ENCODE measurements around the gene C10orf67. TPM values are rescaled to one million over a fixed set of nuclear protein-coding genes. Genes with fewer than 3 reads are reported as not detected.
A peak's percentile ranks its signal among the peaks of the same experiment; 100 is the strongest.
"Not testable (repeated sequence)": the region's sequence is repeated elsewhere in the genome, so short reads cannot be mapped to it uniquely, and the experiment has no call there.

Gene C10orf67
- total RNA-seq, 1 experiment from 2014 or later, result 0.13 TPM

GRCh38 chr10:23370106-23370505 lies 25.5 kb upstream of the C10orf67 start:
- Histone ChIP-seq H3K27ac (ENCODE audit: low read depth, low read length, poor library complexity, severe bottlenecking) (peak overlapping the region; percentile 77), H3K4me3 (ENCODE audit: low read depth, low read length, poor library complexity, severe bottlenecking) (no peak overlapping the region), H3K9me3 (ENCODE audit: low read depth, low read length, poor library complexity, severe bottlenecking) (no peaks in the 10 kb centered on the region), H3K27me3 (replicated peaks; ENCODE audit: insufficient read depth, low read depth, low read length, poor library complexity) (no peaks in the 10 kb centered on the region), H3K36me3 (ENCODE audit: insufficient read depth, low read length, poor library complexity, severe bottlenecking) (no peaks in the 10 kb centered on the region), H3K4me1 (ENCODE audit: insufficient read depth, low read length, poor library complexity, severe bottlenecking) (peaks cover 37% of the 10 kb centered on the region)
- intact Hi-C loops (cut with micrococcal nuclease; ENCODE audit: unreplicated experiment), result no loop called here
- no TSS peak for BruUV-seq (replicated peaks)
- CTCF ChIA-PET, result no interaction called here
- TF ChIP-seq EZH2 (IDR thresholded peaks at IDR 0.05; ENCODE audit: borderline replicate concordance, low read depth, low read length, poor library complexity, severe bottlenecking), result no peak
- no peak for TF ChIP-seq CTCF (conservative IDR thresholded peaks at IDR 0.05; ENCODE audit: low read depth, low read length)
- DNase-seq (ENCODE audit: low spot score), result peak; percentile 71
- POLR2A ChIA-PET (ENCODE audit: low non-redundant PET), result interaction anchor here (0.7 kb wide), 1 partner anchor 364 kb away, joined by 3 read pairs; no protein-coding TSS in a partner anchor

DNA sequence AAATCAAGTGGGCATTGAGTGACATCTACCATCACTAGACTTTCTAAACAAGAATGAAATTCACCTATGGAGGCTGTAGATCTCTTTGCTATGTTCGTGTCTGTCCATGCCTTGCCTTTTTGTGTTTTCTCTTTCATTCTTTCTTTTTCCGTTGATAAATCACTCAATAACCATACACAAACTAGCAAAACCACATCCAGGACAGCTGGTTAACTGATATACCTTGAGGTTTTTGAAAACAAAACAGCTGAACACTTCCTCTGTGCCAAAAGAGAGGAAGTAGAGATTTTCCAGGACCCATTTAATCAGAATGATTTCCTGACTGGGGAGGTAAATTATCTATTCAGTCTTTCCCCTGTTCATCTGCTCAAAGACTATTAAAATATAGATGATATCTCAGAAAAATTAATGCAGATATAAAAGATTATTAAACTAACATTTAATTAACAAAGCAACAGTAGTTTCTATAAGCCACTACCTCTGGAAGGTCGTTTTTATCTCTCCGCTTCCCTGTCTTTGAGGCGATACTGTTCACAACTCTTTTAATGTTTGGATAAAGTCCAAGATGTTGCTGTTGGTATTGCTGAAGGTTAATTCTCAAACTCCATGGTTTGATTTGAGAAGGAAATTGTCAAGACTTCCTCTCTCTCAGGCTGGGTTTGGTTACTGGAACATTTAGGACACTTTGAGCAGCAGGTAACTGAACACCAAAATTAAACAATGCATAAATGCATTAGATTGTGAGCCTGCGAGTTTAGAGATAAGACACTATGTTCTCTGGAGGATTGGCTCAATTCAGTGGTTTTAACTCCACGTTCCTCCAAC lies 24.4 kb upstream of the C10orf67 start:
- peak; percentile 69 for DNase-seq (ENCODE audit: low spot score)
- intact Hi-C loops (cut with micrococcal nuclease; ENCODE audit: unreplicated experiment), result no loop called here
- H3K36me3 ChIP-seq (ENCODE audit: insufficient read depth, low read length, poor library complexity, severe bottlenecking), result no peaks in the 10 kb centered on the region
- peak overlapping the region; percentile 77 for H3K27ac ChIP-seq (ENCODE audit: low read depth, low read length, poor library complexity, severe bottlenecking)
- H3K9me3 ChIP-seq (ENCODE audit: low read depth, low read length, poor library complexity, severe bottlenecking), result no peaks in the 10 kb centered on the region
- H3K27me3 ChIP-seq (replicated peaks; ENCODE audit: insufficient read depth, low read depth, low read length, poor library complexity), result no peaks in the 10 kb centered on the region
- CTCF ChIA-PET, result no interaction called here
- H3K4me3 ChIP-seq (ENCODE audit: low read depth, low read length, poor library complexity, severe bottlenecking), result peak overlapping the region; percentile 1
- no TSS peak for BruUV-seq (replicated peaks)
- H3K4me1 ChIP-seq (ENCODE audit: insufficient read depth, low read length, poor library complexity, severe bottlenecking), result peaks cover 37% of the 10 kb centered on the region
- POLR2A ChIA-PET (ENCODE audit: low non-redundant PET), result no interaction called here
- TF ChIP-seq EZH2 (IDR thresholded peaks at IDR 0.05; ENCODE audit: borderline replicate concordance, low read depth, low read length, poor library complexity, severe bottlenecking) (no peak), CTCF (conservative IDR thresholded peaks at IDR 0.05; ENCODE audit: low read depth, low read length) (no peak)

DNA sequence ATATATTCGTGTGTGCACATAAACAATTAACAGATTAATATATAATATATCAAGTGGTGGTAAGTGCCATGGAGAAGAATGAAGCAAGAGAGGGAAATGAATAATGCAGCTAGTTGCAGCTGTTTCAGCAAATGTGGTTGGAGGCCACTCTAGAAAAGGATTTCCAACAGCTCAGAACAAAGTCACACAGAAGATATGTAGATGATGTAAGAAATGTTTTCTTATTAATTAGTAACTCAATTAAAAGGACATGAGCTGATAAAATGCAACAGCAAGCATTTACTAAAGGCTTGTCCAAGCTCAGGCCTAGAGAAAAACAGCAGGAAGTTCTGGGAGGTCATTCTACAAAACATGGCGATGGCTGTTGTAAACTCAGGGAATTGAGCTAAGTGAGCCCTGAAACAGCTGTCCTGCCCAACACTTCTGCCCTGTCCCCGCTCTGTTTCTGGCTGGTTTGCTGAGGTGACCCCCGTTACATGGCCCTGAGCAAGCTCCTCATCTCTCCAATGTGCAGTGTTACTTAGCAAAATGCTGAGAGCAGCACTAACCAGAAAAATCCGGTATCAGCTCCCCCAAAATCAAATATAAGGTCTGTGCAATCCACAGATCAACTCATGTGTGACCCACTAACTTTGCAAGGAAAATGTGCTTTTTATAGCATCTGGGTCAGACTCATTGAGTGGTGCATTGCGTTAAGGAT lies 23.4 kb upstream of the C10orf67 start:
- peak overlapping the region; percentile 77 for H3K27ac ChIP-seq (ENCODE audit: low read depth, low read length, poor library complexity, severe bottlenecking)
- intact Hi-C loops (cut with micrococcal nuclease; ENCODE audit: unreplicated experiment), result no loop called here
- TF ChIP-seq CTCF (conservative IDR thresholded peaks at IDR 0.05; ENCODE audit: low read depth, low read length), result no peak
- no peak for TF ChIP-seq EZH2 (IDR thresholded peaks at IDR 0.05; ENCODE audit: borderline replicate concordance, low read depth, low read length, poor library complexity, severe bottlenecking)
- BruUV-seq (replicated peaks), result no TSS peak
- no peaks in the 10 kb centered on the region for H3K9me3 ChIP-seq (ENCODE audit: low read depth, low read length, poor library complexity, severe bottlenecking)
- H3K36me3 ChIP-seq (ENCODE audit: insufficient read depth, low read length, poor library complexity, severe bottlenecking), result no peaks in the 10 kb centered on the region
- ChIA-PET POLR2A (ENCODE audit: low non-redundant PET) (no interaction called here), CTCF (no interaction called here)
- DNase-seq (ENCODE audit: low spot score), result no peak
- H3K27me3 ChIP-seq (replicated peaks; ENCODE audit: insufficient read depth, low read depth, low read length, poor library complexity), result no peaks in the 10 kb centered on the region
- peaks cover 37% of the 10 kb centered on the region for H3K4me1 ChIP-seq (ENCODE audit: insufficient read depth, low read length, poor library complexity, severe bottlenecking)
- H3K4me3 ChIP-seq (ENCODE audit: low read depth, low read length, poor library complexity, severe bottlenecking), result no peak overlapping the region

GRCh38 chr10:23365417-23366030 lies 20.9 kb upstream of the C10orf67 start:
- H3K27ac ChIP-seq (ENCODE audit: low read depth, low read length, poor library complexity, severe bottlenecking); intact Hi-C loops (cut with micrococcal nuclease; ENCODE audit: unreplicated experiment); H3K36me3 ChIP-seq (ENCODE audit: insufficient read depth, low read length, poor library complexity, severe bottlenecking); DNase-seq (ENCODE audit: low spot score); BruUV-seq (replicated peaks); CTCF ChIA-PET; H3K27me3 ChIP-seq (replicated peaks; ENCODE audit: insufficient read depth, low read depth, low read length, poor library complexity); H3K4me3 ChIP-seq (ENCODE audit: low read depth, low read length, poor library complexity, severe bottlenecking); POLR2A ChIA-PET (ENCODE audit: low non-redundant PET); H3K9me3 ChIP-seq (ENCODE audit: low read depth, low read length, poor library complexity, severe bottlenecking): not testable (repeated sequence)
- H3K4me1 ChIP-seq (ENCODE audit: insufficient read depth, low read length, poor library complexity, severe bottlenecking), result peaks cover 34% of the 10 kb centered on the region

All from A673 (cell line).